Stimulated activated CD4-positive, alpha-beta T cell treated with anti-CD3 and anti-CD28 coated beads, Interleukin-4, amount 100 ng/mL, for 24 hours (primary cell): ENCODE results near the gene DAAM1.

ENCODE experiments used
- DNase-seq: peaks from one replicate; pipeline ENCODE4 v3.0.0-alpha.2; 2020

Gene DAAM1

GRCh38 chr14:59317798-59318505 is 129.5 kb downstream of the DAAM1 start:
- no peak for DNase-seq

DNA sequence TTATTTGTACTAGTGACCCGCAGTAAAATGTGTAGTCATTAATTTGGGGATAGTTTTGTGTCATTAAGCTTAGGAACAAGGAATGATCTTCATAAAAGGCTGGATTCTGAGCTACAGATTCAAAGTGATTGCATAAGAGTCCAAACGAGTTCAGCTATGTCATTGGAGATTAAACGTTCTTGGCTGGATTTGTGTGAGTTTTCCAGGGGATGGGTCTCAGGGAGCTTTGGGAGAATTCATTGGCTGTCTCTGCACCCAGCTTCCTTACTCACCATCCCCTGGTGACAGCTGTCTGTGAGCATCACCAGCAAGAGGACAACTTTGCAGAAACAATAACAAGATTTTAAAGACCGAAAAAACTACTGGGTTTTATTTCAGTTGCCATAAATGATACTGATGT is 130.4 kb downstream of the DAAM1 start:
- DNase-seq = no peak

- no peak for DNase-seq
Observed at GRCh38 chr14:59320361-59320760, 131.9 kb downstream of the DAAM1 start.

DNA sequence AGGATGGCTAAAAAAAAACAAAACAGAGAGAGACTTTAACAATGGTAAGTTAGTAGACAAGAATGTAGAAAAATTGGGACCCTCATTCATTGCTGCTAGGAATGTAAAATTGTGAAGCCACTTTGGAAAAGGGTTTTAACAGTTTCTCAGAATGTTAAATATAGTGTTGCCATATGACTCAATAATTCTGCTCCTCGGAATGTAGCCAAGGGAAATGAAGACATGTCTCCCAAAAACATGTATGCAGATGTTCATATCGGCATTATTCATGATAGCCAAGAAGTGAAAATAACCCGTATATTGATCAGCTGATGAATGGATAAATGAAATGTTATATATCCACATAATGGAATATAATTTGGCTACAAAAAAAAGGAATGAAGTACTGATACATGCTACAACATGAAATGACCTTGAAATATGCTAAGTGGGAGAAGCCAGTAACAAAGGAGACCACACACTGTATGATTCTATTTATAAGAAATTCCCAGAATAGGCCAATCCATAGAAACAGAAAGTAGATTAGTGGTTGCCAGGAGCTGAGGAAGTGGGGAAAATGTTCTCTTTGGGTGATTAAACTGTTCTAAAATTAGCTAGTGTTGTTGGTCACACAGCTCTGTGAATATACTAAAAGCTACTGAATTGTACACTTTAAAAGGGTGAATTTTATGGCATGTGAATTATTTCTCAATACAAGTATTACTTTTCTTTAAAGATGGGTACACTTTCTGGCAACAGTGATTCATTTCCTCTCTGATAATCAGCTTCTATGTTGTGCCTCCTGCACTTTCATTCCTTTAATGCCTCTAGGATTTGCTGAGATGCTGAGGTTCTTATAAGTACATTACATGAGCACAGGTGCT is 132.5 kb downstream of the DAAM1 start:
- no peak for DNase-seq

GRCh38 chr14:59321626-59321949 is 133.1 kb downstream of the DAAM1 start:
- DNase-seq = no peak

- no peak for DNase-seq
Observed at GRCh38 chr14:59325906-59326305, 137.4 kb downstream of the DAAM1 start.

DNA sequence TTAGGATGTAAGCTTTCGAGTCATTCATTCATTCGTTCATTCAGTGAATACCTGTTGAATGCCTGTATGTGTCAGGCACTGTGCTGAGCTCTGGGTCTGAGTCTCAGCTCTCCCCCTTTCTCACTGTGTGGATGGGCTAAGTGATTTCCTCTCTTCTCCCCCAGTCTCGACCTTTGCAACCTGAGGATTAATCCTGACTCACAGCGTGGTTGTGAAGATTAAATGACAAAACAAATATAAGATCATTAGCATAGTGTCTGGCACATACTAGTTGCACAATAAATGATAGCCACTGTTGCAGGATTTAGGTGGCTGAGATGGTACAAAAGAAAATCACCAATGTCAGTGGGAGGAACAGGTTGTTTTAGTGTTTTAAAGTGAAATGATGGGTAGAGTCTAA is 140.0 kb downstream of the DAAM1 start:
- DNase-seq = no peak

GRCh38 chr14:59330455-59330854 is 142.0 kb downstream of the DAAM1 start:
- DNase-seq = no peak

DNA sequence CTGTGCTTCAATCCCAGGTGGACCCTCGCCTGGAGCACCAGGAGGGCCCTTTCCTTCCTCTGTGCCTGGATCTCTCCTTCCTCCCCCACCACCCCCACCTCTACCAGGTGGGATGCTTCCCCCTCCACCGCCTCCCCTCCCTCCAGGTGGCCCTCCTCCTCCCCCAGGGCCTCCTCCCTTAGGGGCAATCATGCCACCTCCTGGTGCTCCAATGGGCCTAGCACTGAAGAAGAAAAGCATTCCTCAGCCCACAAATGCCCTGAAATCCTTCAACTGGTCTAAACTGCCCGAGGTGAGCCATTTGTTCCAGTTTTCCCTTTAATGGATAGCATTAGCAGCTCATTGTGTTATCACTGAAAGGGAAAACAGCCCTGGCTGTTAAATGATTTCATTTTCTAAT is 142.8 kb downstream of the DAAM1 start:
- DNase-seq = no peak

DNA sequence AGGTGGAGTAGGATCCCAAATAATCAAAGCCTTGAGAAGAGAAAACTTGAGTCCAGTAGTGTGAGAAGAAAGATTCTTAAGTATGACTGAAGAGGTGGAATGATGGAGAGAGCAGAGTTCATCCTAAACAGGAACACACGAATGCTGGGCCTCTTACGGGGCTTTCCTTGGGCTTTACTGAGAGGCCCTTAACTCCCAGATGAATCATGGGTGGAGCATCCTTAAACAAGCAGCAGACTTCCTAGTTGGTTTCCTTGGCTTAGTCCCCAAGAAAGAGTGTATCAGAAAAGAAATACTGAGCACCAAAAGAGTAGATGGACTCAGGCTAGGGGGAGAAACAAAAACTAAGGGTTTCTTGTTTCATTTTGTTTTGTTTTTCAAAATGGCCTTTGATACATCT is 144.3 kb downstream of the DAAM1 start:
- DNase-seq = no peak

GRCh38 chr14:59333235-59333634 is 144.8 kb downstream of the DAAM1 start:
- no peak for DNase-seq

- DNase-seq = no peak
Observed at GRCh38 chr14:59333668-59334067, 145.2 kb downstream of the DAAM1 start.

- no peak for DNase-seq
Observed at GRCh38 chr14:59334253-59334652, 145.8 kb downstream of the DAAM1 start.

GRCh38 chr14:59336098-59336497 is 147.6 kb downstream of the DAAM1 start:
- DNase-seq = no peak

GRCh38 chr14:59336706-59337105 is 148.2 kb downstream of the DAAM1 start:
- no peak for DNase-seq

- DNase-seq = no peak
Observed at GRCh38 chr14:59337141-59337611, 148.7 kb downstream of the DAAM1 start.

DNA sequence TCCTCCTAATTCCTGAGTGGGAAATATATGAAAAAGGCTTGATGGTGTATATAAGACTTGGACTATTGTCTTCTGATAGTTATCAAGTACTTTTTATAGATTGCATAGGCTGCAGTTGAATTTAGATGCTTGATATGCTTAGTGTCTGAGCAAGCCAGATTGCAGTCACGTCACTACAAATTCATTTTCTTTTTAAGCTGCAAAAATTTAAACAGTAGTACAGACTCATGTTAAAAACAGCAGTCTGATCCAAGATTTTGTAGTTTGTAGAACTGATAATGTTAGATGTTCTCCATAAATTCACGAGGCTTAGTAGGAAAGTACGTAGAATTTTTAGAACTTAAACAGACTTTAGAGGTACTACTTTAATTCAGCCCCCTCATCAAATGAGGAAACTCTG is 150.3 kb downstream of the DAAM1 start:
- DNase-seq = no peak

- DNase-seq = no peak
Observed at GRCh38 chr14:59339524-59340330, 151.3 kb downstream of the DAAM1 start.

GRCh38 chr14:59341858-59342477 is 153.5 kb downstream of the DAAM1 start:
- no peak for DNase-seq

- DNase-seq = no peak
Observed at GRCh38 chr14:59342516-59343484, 154.3 kb downstream of the DAAM1 start.

DNA sequence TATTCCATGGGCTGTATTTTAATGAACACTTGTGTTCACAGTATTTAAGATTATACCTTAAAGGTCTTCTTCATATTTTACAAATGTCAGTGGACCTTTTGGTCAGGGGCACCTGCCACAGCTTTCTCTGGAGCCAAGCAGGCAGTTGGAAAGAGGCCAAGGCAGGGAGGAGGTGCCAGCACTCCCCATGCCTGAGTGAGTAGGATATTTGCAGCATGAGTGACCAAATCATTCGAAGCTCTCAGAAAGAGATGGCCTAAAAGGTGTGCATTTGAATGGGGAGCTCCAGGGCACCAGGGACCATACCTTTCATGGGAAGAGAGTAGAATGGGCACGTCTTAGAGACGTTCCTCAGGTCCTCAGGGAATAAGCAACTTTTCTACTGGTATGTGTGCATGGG is 155.1 kb downstream of the DAAM1 start:
- DNase-seq = no peak

DNA sequence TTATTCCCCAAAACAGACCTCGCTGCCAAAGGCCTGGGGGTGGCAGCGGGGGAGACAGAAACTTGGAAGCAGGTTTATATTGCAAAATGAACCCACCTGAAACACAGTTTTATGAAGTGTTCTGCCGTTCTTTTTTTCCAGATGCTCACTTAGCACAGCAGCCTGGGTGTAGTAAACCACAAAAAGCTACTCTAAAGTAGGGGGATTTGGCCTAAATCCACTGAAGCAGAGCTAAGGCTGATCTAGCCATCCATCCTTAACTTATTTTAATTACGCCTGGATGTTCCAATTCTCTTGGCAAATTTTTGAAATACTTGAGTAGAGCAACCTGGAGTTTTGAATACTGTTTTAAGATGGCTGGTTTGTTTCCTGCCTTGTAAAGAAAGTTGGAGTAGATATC is 155.5 kb downstream of the DAAM1 start:
- DNase-seq = no peak
